Measurements from ENCODE around the gene GCN1.

Gene GCN1

GRCh38 chr12:120089105-120089504, 105.4 kb downstream of the GCN1 start:
- TF ChIP-seq, protein P1, sequence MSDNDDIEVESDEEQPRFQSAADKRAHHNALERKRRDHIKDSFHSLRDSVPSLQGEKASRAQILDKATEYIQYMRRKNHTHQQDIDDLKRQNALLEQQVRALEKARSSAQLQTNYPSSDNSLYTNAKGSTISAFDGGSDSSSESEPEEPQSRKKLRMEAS (IDR thresholded peaks at IDR 0.05; ENCODE audit: low read depth, low read length): no peak
- no peak overlapping the region for H3K4me3 ChIP-seq (ENCODE audit: low read depth, low read length)
- DNase-seq (ENCODE audit: low read depth): no peak

DNA sequence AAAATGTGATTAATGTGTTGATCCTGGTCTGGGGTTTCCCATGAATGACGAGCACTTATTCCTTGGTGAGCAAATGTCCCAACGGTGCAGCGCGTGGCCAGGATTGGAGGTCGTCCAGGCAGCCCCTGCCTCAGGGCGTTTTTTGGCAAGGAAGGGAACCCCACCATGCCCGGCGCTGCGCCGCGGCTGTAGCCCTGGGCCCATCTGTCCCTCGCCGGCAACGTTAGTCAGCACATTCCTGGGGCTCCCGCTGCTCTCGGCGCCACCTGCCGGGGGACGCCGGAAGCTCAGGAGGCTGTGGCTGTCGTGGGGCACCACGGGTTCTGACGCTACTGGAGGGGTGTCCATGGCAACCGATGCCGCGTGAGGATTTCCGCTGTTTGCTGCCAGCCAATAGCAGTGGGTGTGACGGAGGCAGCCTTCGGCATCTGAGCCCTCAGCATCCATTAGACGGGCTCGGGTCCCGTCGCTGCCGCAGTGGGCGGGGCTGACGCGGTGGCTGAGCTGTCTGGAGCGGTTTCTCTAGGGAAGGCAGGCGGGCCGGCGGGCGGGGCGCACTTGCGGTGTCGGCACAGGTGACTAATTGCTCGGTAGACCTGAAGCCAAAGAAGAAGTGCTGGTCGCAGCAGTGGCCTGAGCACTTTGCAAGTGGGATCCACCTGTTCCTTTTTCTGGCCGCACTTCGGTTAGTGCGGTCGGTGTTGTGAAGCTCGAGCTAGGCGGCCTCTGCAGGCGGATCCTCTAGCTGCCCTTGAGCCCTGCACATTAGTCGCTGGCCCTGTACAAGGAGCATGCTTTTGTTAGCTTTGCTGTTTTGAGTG, 107.5 kb downstream of the GCN1 start:
- DNase-seq (ENCODE audit: low read depth): peak; percentile 100
- peak overlapping the region; percentile 47 for H3K4me3 ChIP-seq (ENCODE audit: low read depth, low read length)
- peak; percentile 98 for TF ChIP-seq CTCF (IDR thresholded peaks at IDR 0.05; ENCODE audit: low read depth, low read length)
- TF ChIP-seq POLR2A (IDR thresholded peaks at IDR 0.05; ENCODE audit: extremely low read depth, insufficient read length): peak; percentile 28
- peak; percentile 83 for TF ChIP-seq MYC (IDR thresholded peaks at IDR 0.05; ENCODE audit: low read depth, low read length)
- TF ChIP-seq, protein P1 (IDR thresholded peaks at IDR 0.05; ENCODE audit: low read depth, low read length): peak; percentile 87

DNA sequence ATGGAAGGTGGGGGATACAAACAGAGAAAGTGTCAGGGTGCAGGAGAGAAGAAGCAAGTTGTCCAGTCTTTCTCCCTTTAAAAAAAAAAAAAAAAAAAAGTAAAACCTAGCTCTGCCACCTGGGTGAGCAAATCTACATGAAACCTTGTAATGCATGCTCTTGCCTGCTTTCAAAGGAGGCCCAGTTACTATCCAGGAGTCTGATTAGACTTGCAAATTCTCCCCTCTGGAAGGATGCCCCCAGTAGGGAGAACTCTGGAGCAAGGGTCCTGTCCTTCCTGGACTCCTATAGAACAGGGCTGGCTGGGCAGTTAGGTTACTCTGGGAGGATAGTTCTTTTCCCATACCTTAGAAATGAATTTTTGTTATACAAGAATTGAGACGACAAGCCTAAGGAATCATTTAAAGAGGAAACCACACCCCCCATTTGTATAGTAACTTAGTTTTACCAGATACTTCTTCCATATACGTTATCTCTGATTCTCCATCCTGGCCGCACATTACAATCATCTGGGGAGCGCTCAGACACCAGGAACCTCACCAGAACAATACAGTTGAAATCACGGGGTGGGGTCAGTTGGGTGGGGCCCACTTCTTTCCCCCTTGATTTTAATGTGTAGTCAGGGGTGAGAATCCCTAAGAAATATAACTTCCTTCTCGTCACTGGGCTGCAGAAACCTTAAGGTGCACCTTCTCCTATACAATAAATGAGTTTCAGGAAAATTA, 108.4 kb downstream of the GCN1 start:
- TF ChIP-seq POLR2A (IDR thresholded peaks at IDR 0.05; ENCODE audit: extremely low read depth, insufficient read length) (no peak), MYC (IDR thresholded peaks at IDR 0.05; ENCODE audit: low read depth, low read length) (no peak), CTCF (IDR thresholded peaks at IDR 0.05; ENCODE audit: low read depth, low read length) (no peak)
- TF ChIP-seq, protein P1 (IDR thresholded peaks at IDR 0.05; ENCODE audit: low read depth, low read length): no peak
- no peak overlapping the region for H3K4me3 ChIP-seq (ENCODE audit: low read depth, low read length)
- DNase-seq (ENCODE audit: low read depth): no peak

DNA sequence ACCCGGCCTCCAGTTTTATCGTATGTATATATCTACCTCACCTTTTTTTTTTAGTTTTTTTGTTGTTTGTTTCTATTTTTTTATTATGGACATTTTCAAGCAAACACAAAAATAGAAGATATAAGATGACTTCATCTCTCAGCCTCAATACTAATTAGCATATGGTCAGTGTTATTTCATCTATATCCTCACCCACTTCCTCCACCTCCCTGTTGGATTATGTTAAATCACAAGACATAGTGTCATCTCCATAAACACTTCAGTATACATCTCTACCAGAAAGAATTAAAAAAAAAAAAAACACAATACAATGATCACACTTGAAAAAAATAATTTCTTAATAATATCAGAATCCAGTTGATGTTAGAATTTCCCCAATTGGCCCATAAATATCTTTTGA, 112.9 kb downstream of the GCN1 start:
- no peak for TF ChIP-seq MYC (IDR thresholded peaks at IDR 0.05; ENCODE audit: low read depth, low read length)
- TF ChIP-seq CTCF (IDR thresholded peaks at IDR 0.05; ENCODE audit: low read depth, low read length): no peak
- no peak for TF ChIP-seq POLR2A (IDR thresholded peaks at IDR 0.05; ENCODE audit: extremely low read depth, insufficient read length)
- TF ChIP-seq, protein P1 (IDR thresholded peaks at IDR 0.05; ENCODE audit: low read depth, low read length): no peak
- DNase-seq (ENCODE audit: low read depth): no peak
- no peak overlapping the region for H3K4me3 ChIP-seq (ENCODE audit: low read depth, low read length)

DNA sequence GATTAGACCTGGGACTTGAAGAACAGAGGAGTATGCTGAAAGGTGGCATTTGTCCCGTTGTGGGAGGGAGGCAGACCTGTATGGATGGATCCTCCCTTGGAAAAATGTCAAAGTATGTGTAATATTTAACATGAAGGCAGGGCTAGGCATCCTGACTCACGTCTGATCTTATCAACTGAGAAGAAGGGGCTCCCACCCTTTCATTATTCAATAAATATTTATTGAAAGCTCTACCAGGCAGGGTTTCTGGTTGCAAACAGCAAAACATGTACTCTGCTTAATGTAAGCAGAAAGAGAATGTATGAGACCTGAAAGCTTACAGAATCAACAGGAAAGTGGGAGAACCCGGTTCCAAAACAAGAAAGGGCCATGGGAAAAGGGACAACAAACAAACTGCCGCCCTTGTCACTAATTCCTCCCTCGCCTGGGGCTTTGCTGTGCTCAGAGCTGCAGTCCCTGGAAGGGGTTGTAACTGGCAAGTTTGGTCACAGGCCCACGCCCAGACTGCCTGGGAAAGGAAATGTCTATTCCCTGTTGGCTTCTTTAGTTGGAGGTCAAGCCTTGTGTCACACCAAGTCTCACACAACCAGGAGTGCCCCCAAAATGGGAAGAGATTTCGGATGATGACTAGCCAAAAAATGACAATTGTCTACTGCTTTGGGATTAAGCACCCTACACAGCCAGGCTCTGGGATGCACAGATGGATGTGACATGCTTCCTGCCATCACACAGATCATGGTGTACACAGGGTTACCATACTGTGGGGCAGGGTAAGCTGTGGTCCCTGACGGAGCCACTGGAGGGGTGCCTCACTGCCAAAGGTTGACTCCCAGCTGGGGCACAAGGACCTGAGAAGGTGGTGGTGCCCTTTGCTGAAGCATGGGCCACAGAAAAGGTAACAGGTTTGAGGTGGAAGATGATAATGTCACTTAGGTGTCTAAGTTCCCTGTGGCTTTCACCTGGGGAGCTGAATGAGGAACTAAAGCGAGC, 114.8 kb downstream of the GCN1 start:
- TF ChIP-seq, protein P1 (IDR thresholded peaks at IDR 0.05; ENCODE audit: low read depth, low read length): no peak
- no peak for TF ChIP-seq MYC (IDR thresholded peaks at IDR 0.05; ENCODE audit: low read depth, low read length)
- no peak for TF ChIP-seq POLR2A (IDR thresholded peaks at IDR 0.05; ENCODE audit: extremely low read depth, insufficient read length)
- TF ChIP-seq CTCF (IDR thresholded peaks at IDR 0.05; ENCODE audit: low read depth, low read length): no peak
- DNase-seq (ENCODE audit: low read depth): no peak
- H3K4me3 ChIP-seq (ENCODE audit: low read depth, low read length): no peak overlapping the region

Measured in NB4 (cell line).